Epidermal melanocyte (primary cell): ENCODE measurements around the gene COL4A6.

Source experiments
- DNase-seq: peaks from one replicate; pipeline ENCODE4 v3.0.0; 2011; ENCODE audit warnings: low spot score; ENCODE audit not compliant: insufficient read length

COL4A6 gene

DNA sequence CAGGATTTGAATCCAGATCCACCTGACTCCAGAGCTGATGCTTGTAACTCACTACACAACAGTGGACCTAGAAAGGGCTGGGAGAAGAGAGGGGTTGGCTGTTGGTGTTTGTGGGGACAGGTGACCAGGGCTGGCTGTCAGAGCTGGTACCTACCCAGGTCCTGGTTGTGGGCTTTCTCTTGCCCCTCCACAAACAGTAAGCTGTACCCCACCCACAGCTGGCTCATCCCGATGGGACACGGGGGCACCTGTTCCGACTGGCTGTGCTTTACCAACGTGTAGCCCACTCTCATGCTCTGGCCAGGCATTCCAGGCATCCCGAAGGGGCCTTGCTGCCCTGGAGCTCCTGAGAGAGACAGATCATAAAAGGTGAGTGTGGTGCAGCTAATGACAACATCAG lies 277.9 kb downstream of the COL4A6 start:
- DNase-seq, result no peak

DNA sequence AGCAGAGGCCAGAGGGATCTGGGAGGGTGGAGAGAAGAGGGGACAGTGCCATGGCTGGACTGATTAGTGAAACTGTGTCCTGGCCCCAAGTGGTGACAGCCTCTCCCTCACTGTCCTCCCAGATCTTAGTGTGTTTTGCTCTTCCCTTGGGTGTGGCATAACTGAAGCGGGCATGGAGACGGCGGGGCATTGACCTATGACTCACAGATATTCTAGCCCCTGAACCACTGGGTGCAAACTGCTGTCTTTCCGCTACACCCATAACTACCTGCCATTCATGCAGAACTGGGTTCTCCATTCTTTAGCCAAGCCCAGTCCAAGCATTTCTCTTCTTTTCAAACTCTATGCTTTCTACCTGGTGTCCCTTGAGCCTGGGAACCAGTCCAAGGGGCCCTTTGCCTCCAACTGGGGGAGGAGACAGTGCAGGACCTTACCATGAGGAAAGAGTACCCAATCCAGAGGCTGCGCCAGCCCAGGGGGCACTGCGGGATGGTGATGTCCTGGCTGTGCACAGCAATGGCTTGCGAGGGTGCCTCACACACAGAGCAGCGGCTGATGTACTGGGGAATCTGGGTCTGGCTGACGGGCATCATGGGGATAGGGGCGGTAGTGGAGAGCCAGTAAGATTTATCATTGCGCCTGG lies 279.1 kb downstream of the COL4A6 start:
- no peak for DNase-seq

DNA sequence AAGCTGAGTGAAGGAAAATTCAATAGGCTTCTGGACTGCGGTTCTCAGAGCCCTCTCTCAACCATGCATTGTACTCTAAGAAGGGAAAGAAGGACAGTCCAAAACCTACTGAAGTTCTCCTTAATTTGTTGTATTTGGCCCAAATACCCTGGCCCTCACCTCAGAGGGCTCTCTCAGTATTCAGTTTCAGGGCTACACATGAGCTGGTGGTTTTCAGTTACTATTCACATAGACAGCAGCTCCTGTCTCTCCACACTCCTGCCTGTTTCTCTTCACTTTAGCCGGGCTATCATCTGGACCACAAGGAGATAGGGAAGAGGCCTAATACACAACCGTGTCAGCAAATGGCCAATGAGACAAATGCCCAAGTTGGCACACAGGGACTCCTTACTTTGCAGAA lies 280.6 kb downstream of the COL4A6 start:
- no peak for DNase-seq

DNA sequence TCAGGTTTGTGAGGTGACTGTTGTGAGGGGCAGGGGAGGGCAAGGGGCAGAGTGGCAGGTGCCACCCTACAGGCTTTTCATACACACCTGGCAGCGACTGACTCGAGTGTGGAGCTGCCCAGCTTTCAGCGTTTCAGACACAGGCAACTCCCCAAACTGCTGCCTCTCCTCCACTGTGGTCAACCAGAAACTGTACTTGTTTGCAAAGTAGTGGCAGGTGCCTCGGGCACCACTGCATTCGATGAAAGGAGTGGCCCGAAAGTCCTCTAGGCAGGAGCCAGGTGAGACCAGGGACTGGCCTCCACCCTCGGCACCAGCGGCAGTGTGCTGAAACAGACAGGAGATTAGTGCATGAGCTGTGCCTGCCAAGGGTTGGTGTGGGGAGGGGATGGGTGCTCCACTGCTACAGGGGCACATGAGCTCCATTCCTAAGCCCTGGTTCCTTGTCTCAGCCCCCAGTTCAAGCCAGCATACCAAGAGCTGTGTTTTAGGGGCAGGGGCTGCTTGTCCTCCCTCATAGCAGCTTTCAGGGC lies 281.2 kb downstream of the COL4A6 start:
- no peak for DNase-seq

DNA sequence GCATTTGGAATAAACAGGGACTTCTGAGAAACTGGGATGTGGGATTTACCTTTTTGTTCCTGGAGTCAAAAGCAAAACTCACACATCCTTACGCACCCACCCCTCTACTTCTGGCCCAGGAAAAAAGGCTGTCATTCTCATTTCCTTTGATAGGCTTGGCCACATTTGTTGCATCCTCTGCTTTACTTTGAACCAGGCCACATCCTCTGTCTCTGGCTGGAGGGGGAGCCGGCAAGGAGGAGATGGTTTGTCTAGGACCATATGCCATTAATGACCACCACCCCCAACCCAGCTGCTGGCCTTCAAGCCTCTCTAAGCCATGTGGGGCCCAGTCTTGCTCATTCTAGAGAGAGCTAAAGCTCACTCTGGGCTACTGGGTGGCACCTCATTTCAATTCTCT lies 282.1 kb downstream of the COL4A6 start:
- DNase-seq, result no peak

DNA sequence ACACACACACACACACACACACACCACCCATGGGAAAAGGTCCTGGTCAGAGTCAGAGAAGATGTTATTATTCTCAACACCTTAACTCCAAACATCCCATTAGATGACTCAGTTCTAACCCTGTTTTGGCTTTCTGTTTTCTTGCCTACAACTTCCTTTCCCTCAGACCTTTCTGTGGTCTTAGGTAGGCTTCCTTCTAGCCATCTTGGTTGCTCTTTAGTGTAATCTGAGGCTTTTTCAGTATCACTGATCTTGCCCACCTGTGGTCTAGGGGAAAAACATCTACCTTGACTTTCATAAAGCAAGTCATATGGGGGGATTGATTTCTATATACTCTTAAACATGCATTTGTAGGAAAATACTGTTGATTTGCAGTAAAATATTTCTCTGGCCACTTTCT lies 289.7 kb downstream of the COL4A6 start:
- DNase-seq, result no peak

DNA sequence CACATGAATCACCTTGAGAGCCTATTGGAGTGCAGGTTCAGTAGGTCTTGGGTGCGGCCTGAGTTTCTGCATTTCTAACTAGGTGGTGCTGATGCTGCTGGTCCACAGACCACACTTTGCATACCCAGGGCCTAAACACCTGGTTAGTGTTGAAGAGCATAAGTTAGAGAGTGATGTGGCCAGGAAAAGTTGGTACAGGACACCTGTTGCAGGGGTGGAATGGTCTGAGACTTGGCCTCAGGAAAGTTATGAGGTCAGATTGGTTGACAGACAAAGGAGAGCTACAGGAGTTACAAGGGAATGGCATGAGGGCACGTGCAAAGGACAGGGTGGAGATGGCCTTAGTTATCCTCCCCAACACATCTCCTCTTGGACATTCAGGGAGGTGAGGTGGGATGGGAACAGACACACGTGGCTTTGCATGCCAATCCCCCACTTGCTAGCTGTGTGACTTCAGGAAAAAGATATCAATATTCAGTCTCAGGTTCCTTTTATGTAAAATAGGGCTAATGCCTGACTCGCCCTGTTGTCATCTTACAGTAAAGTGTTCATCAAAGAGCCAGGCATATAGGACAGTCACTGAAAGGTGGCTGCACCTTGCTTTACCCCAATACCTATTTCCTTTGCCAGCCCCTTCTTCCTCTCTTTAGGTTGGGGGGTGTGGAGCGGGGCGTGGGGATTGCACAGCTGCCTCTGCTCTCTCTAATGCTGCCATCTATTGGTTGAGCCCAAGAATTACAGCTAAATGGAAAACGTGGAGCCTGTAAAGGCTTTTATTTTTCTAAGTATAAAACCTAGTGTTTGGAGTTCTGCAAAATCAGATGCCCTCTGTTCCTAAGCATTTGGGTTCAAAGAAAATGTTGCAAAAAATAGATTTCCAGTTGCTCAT lies 299.2 kb downstream of the COL4A6 start:
- DNase-seq, result no peak

DNA sequence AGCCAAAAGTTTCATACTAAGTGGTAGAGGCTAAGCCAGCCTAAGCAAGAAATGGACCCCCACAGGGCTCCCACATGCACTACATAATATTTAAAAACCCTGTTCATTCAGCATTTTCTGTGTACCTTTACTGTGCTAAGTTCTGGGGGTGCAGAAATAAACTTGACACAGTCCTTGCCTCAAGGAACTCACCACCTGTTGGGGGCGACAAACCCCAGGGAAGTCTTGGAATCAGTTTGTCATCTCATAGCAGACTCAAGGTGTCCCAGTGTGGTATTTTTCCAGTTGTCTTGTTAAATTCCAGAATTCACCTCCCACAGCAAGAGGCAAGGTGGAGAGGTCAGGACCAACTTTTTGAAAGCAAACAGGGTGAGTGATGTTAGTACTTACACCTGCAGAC lies 303.5 kb downstream of the COL4A6 start:
- no peak for DNase-seq

DNA sequence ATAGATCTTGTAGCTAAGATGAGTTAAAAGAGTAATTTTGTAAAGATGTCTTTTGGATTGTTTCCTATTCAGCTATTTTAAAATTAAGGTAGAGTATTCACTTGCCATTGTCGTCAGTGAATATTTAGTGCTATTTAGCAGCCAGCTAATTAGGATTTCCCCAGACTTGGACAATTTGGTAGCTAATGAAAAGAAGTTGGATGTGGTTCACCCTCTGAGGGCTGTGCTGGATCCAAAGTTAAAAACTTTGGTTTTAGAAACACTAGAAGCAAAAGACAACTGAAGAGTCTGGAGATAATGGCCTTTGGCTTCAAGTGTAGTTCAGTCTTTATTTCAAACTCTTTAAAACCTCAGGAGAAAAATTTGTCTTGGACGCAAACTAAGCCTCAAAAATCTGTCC lies 305.3 kb downstream of the COL4A6 start:
- no peak for DNase-seq

DNA sequence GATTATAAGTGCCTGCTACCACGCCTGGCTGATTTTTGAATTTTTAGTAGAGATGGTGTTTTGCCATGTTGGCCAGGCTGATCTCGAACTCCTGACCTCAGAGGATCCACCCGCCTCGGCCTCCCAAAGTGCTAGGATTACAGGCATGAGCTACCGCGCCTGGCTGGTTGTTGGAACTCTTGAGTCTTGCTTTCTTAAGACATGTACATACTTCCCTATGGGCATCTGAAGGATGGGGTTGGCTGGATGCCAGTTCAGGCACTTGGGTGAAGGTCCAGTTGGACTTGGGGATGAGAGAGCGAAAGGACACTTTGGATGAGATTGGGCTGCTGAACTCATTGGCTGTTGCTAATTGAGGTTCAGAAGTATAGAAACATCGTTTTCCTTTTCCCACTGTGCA lies 306.2 kb downstream of the COL4A6 start:
- no peak for DNase-seq

DNA sequence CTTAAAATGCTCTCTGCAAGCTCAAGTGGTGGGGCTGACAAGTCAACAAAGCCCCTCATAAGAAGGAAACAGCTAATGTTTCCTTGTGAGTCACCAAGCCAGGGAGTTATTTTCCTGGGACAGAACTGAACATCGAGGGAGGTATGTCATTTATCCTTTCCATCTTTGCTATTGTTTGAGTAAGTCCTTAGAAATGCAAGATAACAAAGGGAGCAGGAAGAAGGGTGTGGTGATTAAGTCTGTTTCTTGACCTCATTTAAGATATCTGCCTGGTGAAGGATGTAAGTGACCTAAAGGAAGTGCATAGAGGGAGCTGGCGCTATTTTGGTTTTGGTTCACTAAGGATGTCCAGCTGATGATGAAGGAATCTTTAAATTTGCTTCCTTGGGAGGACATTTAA lies 306.8 kb downstream of the COL4A6 start:
- DNase-seq, result no peak

DNA sequence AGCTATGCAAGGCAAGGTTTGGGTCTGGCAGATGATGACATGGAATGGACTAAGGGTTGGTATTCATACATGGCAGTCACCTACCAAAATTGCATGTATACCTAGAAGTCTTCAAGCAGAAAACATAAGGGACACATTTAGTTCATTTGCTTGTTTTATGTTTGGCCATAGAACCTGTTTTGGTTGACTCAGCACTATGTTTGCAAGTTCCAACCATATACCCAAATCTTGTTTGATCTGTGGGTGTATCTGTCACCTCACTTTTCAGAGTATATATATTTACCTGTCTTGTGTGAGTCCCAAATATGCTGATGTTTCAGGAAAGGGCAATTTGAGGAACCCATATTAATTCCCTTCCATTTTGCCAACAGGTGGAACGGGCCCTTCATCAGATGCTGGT lies 307.3 kb downstream of the COL4A6 start:
- DNase-seq, result no peak

DNA sequence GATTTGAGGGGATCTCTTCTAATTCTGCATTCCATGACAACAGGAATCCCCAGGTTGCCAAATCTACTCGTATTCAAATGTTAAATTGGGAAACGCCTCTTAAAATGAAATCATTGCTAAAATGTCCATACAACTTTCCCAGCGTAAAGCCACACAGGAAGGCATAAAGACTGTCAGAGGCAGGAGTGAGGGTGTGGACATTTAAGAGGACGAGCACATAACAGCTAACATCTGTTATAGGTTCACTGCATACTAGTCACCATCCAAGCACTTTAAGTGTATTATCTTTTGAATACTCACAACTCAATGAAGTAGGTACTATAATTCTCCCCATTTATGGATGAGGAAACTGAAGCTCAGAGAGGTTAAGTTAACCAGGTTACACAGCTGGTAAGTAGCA lies 311.1 kb downstream of the COL4A6 start:
- DNase-seq, result no peak

DNA sequence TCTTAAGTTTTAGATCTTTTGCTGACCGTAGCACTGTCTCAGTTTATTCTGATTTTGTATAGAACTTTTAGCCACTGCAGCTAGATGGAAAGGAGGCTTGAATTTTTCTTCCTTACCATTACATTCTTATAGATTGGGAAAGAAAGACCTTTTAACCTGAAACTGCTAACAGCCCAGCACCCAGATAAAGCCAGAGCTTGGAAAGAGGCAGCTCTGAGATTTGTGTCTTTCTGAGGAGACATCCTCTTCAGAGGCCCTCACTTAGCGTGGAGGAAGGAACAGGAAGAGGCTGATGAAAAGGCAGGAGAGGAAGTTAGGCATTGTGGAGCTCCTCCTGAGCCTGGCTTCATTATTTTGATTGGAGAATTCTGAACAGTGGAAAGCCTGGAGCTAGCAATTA lies 311.6 kb downstream of the COL4A6 start:
- no peak for DNase-seq

DNA sequence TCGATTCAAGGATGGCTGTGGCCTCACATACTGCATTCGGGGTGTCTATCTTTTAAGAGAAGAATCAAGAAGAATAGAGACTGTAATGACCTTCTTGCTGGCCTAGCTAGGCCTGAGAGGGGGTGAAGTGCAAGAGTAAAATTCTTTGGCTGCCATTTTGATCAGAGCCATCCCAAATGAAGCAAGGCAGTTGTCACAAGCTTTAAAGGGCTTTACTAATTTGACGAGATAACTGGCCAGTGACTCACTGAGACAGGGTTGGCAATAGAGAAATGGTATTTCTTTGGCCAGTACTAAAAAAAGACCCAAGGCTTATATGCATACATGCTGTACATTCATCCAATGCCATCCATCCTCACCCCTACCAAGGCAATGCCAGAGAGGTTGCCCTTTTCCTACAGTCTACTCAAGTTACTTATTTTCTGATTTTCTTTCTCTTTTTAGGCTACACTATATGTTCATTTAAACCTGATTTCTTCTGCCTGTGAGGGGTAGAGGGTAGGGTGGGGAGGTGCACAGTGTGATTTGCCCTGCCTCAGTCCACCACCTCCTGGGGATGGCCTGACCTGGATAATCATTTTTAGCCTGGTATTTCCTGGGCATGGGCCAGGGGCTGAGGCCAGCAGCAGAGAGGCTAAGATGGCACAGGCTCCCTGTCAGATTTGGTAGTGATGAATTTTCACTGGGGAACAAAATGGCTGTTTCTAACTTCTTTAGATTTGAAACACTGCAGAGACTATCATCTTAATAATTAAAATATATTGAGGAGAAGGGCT lies 314.4 kb downstream of the COL4A6 start:
- DNase-seq, result no peak

DNA sequence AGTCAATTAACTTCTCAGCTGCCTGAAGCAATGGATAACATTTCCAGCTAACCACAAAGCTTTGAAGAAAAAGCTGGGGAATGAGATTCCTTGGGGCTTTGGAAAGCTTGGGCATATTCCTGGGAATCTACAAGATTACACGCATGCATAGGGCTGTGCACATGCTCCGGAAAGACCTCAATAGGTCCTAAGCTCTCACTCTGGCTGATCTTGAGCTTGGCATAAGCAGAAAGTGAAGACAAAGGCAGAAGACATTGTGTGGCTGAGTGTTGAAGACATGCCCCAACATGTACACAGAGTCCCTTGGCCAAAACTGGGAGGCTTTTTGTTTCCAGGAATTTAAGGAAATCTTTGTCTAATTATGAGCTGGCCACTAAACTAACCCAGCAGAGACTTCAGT lies 315.5 kb downstream of the COL4A6 start:
- peak; percentile 33 for DNase-seq

DNA sequence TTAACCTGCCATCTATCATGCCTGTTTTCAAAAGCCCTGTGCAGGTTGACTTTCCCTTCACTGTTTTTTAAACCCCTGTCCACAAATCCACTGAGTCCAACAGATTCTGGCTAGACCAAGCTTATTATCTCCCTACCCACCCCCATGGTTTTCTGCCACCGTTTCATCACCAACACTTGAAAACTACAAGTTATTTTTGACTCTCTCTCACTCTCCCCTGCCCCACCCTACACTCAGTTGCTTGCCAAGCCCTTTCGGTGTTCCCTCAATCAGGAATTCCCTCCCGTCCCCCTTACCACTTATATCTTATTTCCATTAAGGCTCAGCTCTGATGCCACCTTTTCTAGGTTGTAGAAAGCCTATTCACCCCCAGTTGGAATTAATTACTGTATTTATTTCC lies 316.9 kb downstream of the COL4A6 start:
- no peak for DNase-seq

DNA sequence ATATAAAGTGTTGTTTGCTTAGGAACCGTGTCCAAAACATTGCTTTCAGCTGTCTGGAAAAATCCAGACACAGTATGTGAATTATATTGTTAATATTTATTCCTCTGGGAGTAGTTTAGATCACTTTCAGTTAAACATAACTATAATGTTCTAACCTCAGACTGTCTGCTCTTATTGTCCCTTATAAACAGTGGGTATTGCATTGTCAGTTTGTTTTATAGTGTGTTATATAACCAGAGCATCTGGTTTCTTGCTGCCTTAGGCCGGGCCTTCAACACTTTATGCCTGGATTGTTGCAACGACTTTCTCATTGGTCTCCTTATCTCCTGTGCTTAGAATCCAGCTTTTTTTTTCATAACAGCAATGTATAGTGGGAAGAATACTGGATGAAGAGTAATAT lies 320.2 kb downstream of the COL4A6 start:
- no peak for DNase-seq

DNA sequence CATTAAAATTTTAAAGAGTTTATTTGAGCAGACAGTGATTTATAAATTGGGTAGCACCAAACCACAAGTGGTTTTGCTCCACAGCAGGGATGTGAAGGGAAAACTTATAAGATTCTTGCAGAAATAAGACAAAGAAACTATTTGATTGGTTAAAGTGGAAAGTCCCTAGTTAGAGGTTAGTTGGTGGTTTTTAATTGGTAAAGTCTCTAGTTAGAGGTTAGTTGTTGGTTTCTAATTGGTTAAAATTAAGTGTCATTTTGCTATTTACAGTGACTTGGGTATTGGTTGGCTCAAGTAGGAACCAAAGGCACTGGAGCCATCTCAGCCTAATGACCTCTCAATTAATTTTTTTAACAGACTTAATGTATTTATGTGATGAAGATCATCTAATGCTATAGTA lies 323.7 kb downstream of the COL4A6 start:
- DNase-seq, result no peak
